Left lung (tissue), 14 donors: ENCODE results near the gene PSMF1. TPM values are rescaled to one million over a fixed set of nuclear protein-coding genes. Genes with fewer than 3 reads are reported as not detected.

ENCODE experiments used
- ATAC-seq: fragments of 200-7000 bp; cut with Tn5 transposase; one replicate; pipeline ENCODE4 v1.9.1; 2020; ENCODE audit warnings: moderate library complexity
- DNase-seq, 4 donors: peaks; one replicate each; pipeline ENCODE4 v3.0.0-alpha.2; 2013 to 2020
- H3K27ac ChIP-seq, 2 donors: fragments of 200-600 bp; sonication (generic) in 1 of 2; one replicate each; pipeline versions ENCODE4 v1.5.0 to v1.8.0; 2020 to 2021
- H3K27me3 ChIP-seq, 2 donors: fragments of 200-600 bp; sonication (generic) in 1 of 2; one replicate each; pipeline versions ENCODE4 v1.5.0 to v1.8.0; 2020 to 2021
- H3K36me3 ChIP-seq, 2 donors: fragments of 200-600 bp; sonication (generic) in 1 of 2; one replicate each; pipeline versions ENCODE4 v1.5.0 to v1.8.0; 2020 to 2021
- H3K4me1 ChIP-seq, 2 donors: fragments of 200-600 bp; one replicate each; pipeline ENCODE4 v1.8.0; 2021
- H3K4me3 ChIP-seq, 2 donors: fragments of 200-600 bp; sonication (generic) in 1 of 2; one replicate each; pipeline versions ENCODE4 v1.5.0 to v1.8.0; 2020 to 2021; ENCODE audit warnings: mild to moderate bottlenecking in 1 of 2
- H3K9me3 ChIP-seq, 2 donors: fragments of 200-600 bp; sonication (generic) in 1 of 2; one replicate each; pipeline versions ENCODE4 v1.5.0 to v1.8.0; 2020 to 2021
- CTCF ChIP-seq, 2 donors: fragments of 200-600 bp; sonication (generic) in 1 of 2; IDR thresholded peaks; one replicate each; pipeline versions ENCODE4 v1.5.0 to v1.8.0; 2021; ENCODE audit warnings: antibody characterized with exemption in 2 of 2
- intact Hi-C, 2 donors: fragments of 100-400 bp; cut with DNase I; formaldehyde crosslinking; loops; one replicate each; pipeline versions ENCODE4 v1.11.2 to v1.14.2; 2022
- long read RNA-seq, 12 donors: library from polyadenylated mRNA in 2 of 12; unstranded in 2 of 12; transcript quantifications; one replicate each; pipeline ENCODE4 v2.0.0 and lab custom pipeline, GENCODE V29; 2019 to 2026
- polyA plus RNA-seq, 6 donors: library from polyadenylated mRNA; unstranded; fragments of 120-200 nt; gene quantifications; one replicate each; pipeline ENCODE4 v1.2.1, GENCODE V29; 2013; ENCODE audit not compliant: insufficient read length in 6 of 6
- total RNA-seq, 2 donors: library from RNA; stranded (reverse); fragmentation: NEBNext Ultra II Directional; extraction: Animal tissue kit (Norgen Biotek cat#: 25700); gene quantifications; one replicate each; pipeline ENCODE4 v1.2.1, GENCODE V29; 2021
- donor health status: DM: no; HTN: yes; CAD: no.
- donor health status: DM: no; HTN: no; CAD: no.

PSMF1 gene
- total RNA-seq (100 to 1,000 TPM; 121 to 149 TPM), polyA plus RNA-seq (100 to 1,000 TPM; 123 to 142 (median 130) TPM)
- long read RNA-seq, donor 1, full-length matches to known transcripts: 67 of 119 reads
- long read RNA-seq, donor 1, partial matches to known transcripts: 52 of 119 reads
- long read RNA-seq, donor 1, other reads (novel, unspliced or antisense): 0 of 119 reads
- long read RNA-seq, donor 2, full-length matches to known transcripts: 68 of 121 reads
- long read RNA-seq, donor 2, partial matches to known transcripts: 53 of 121 reads
- long read RNA-seq, donor 2, other reads (novel, unspliced or antisense): 0 of 121 reads
- long read RNA-seq, donor 3, full-length matches to known transcripts: 36 of 56 reads
- long read RNA-seq, donor 3, partial matches to known transcripts: 20 of 56 reads
- long read RNA-seq, donor 3, other reads (novel, unspliced or antisense): 0 of 56 reads
- long read RNA-seq, donor 4, full-length matches to known transcripts: 62 of 68 reads
- long read RNA-seq, donor 4, partial matches to known transcripts: 1 of 68 reads
- long read RNA-seq, donor 4, other reads (novel, unspliced or antisense): 5 of 68 reads
- long read RNA-seq, donor 5, full-length matches to known transcripts: 39 of 54 reads
- long read RNA-seq, donor 5, partial matches to known transcripts: 15 of 54 reads
- long read RNA-seq, donor 5, other reads (novel, unspliced or antisense): 0 of 54 reads
- long read RNA-seq, donor 6, full-length matches to known transcripts: 51 of 62 reads
- long read RNA-seq, donor 6, partial matches to known transcripts: 11 of 62 reads
- long read RNA-seq, donor 6, other reads (novel, unspliced or antisense): 0 of 62 reads
- long read RNA-seq, donor 7, full-length matches to known transcripts: 27 of 34 reads
- long read RNA-seq, donor 7, partial matches to known transcripts: 7 of 34 reads
- long read RNA-seq, donor 7, other reads (novel, unspliced or antisense): 0 of 34 reads
- long read RNA-seq, donor 8, full-length matches to known transcripts: 43 of 72 reads
- long read RNA-seq, donor 8, partial matches to known transcripts: 29 of 72 reads
- long read RNA-seq, donor 8, other reads (novel, unspliced or antisense): 0 of 72 reads
- long read RNA-seq, donor 9: 0 reads
- long read RNA-seq, donor 10, full-length matches to known transcripts: 94 of 98 reads
- long read RNA-seq, donor 10, partial matches to known transcripts: 0 of 98 reads
- long read RNA-seq, donor 10, other reads (novel, unspliced or antisense): 4 of 98 reads
- long read RNA-seq, donor 11: 0 reads
- long read RNA-seq, donor 12, full-length matches to known transcripts: 46 of 54 reads
- long read RNA-seq, donor 12, partial matches to known transcripts: 8 of 54 reads
- long read RNA-seq, donor 12, other reads (novel, unspliced or antisense): 0 of 54 reads

- Histone ChIP-seq H3K27ac (peak within 1 kb of the TSS; percentile 57 to 84), H3K36me3 (peaks cover 0 to 14% of the 10 kb centered on the region in 2 donors), H3K4me1 (peaks cover 40 to 55% of the 10 kb centered on the region in 2 donors), H3K4me3 (peak within 1 kb of the TSS; percentile 92 to 96), H3K9me3 (no peaks in the 10 kb centered on the region), H3K27me3 (no peaks in the 10 kb centered on the region)
- TF ChIP-seq CTCF (IDR thresholded peaks at IDR 0.05): no peak
- peak; percentile 89 to 99 (median 96) for DNase-seq
- intact Hi-C loops: no loop called here
- peak; percentile 99 for ATAC-seq
Observed at GRCh38 chr20:1118336-1119127, at the start of gene PSMF1. Gene PSMF1, plus strand, starts transcription at chr20:1118602. Its CDS starts 172 bp downstream, at chr20:1118774.

GRCh38 chr20:1072258-1072657, 46.1 kb upstream of the PSMF1 start:
- Histone ChIP-seq H3K36me3 (no peaks in the 10 kb centered on the region), H3K4me1 (no peaks in the 10 kb centered on the region), H3K4me3 (no peak overlapping the region), H3K9me3 (no peaks in the 10 kb centered on the region), H3K27ac (no peak overlapping the region), H3K27me3 (no peaks in the 10 kb centered on the region)
- DNase-seq (no peak), ATAC-seq (no peak)
- TF ChIP-seq CTCF (IDR thresholded peaks at IDR 0.05): no peak
- intact Hi-C loops: no loop called here

- no peak for ATAC-seq
Observed at GRCh38 chr20:1075616-1076015, 42.8 kb upstream of the PSMF1 start.

More at GRCh38 chr20:1075616-1076015, 42.8 kb upstream of the PSMF1 start:
- TF ChIP-seq CTCF (IDR thresholded peaks at IDR 0.05): no peak
- H3K4me3 ChIP-seq: no peak overlapping the region
- no peak for DNase-seq
- no peaks in the 10 kb centered on the region for H3K9me3 ChIP-seq
- no peaks in the 10 kb centered on the region for H3K27me3 ChIP-seq
- no peak overlapping the region for H3K27ac ChIP-seq
- H3K4me1 ChIP-seq: no peaks in the 10 kb centered on the region
- H3K36me3 ChIP-seq: no peaks in the 10 kb centered on the region
- intact Hi-C loops: no loop called here
